Measurements from ENCODE around the gene MEG3. TPM values are rescaled to one million over a fixed set of nuclear protein-coding genes. Genes with fewer than 3 reads are reported as not detected.

Gene MEG3
- total RNA-seq, 3 donors from 2014 or later (not counting 1 experiment from before 2014, with no cell fraction given) = 1.0 to 6.6 (median 1.9) TPM

- no peaks in the 10 kb centered on the region for H3K36me3 Mint-ChIP-seq
- intact Hi-C loops (cut with micrococcal nuclease) = no loop called here
- no peaks in the 10 kb centered on the region for H3K9me3 Mint-ChIP-seq
- no peak overlapping the region for H3K4me3 Mint-ChIP-seq
- Histone ChIP-seq H3K4me1 (ENCODE audit: control insufficient read depth, insufficient read depth, low read length) (no peaks in the 10 kb centered on the region), H3K27ac (ENCODE audit: low read length) (no peak overlapping the region), H3K4me3 (ENCODE audit: low read length) (no peak overlapping the region), H3K36me3 (ENCODE audit: control insufficient read depth, insufficient read depth, low read length) (no peaks in the 10 kb centered on the region), H3K9me3 (ENCODE audit: control insufficient read depth, insufficient read depth, low read length) (no peaks in the 10 kb centered on the region), H3K27me3 (ENCODE audit: control insufficient read depth, insufficient read depth, low read length) (no peaks in the 10 kb centered on the region)
- no peak for TF ChIP-seq CTCF (IDR thresholded peaks at IDR 0.05)
- H3K27me3 Mint-ChIP-seq (ENCODE audit: low read depth in 2 of 2) = no peaks in the 10 kb centered on the region
- H3K27ac Mint-ChIP-seq = no peak overlapping the region
- DNase-seq = no peak
- H3K4me1 Mint-ChIP-seq = no peaks in the 10 kb centered on the region
- WGBS (ENCODE audit: insufficient coverage) = 96% methylated on average over 3 of the region's 3 CpGs
- no peak for ATAC-seq
Measured at GRCh38 chr14:100862277-100862676, 36.4 kb downstream of the MEG3 start.

- Mint-ChIP-seq H3K27me3 (ENCODE audit: low read depth in 2 of 2) (no peaks in the 10 kb centered on the region), H3K4me1 (no peaks in the 10 kb centered on the region), H3K36me3 (no peaks in the 10 kb centered on the region), H3K27ac (no peak overlapping the region), H3K4me3 (no peak overlapping the region), H3K9me3 (no peaks in the 10 kb centered on the region)
- Histone ChIP-seq H3K9me3 (ENCODE audit: control insufficient read depth, insufficient read depth, low read length) (no peaks in the 10 kb centered on the region), H3K4me1 (ENCODE audit: control insufficient read depth, insufficient read depth, low read length) (no peaks in the 10 kb centered on the region), H3K36me3 (ENCODE audit: control insufficient read depth, insufficient read depth, low read length) (no peaks in the 10 kb centered on the region), H3K4me3 (ENCODE audit: low read length) (no peak overlapping the region), H3K27me3 (ENCODE audit: control insufficient read depth, insufficient read depth, low read length) (no peaks in the 10 kb centered on the region), H3K27ac (ENCODE audit: low read length) (no peak overlapping the region)
- no peak for ATAC-seq
- no peak for DNase-seq
- no peak for TF ChIP-seq CTCF (IDR thresholded peaks at IDR 0.05)
- intact Hi-C loops (cut with micrococcal nuclease) = no loop called here
- 93% methylated on average over 2 of the region's 2 CpGs for WGBS (ENCODE audit: insufficient coverage)
Measured at GRCh38 chr14:100862793-100863192, 36.9 kb downstream of the MEG3 start.

GRCh38 chr14:100864206-100864605, 38.3 kb downstream of the MEG3 start:
- H3K27me3 Mint-ChIP-seq (ENCODE audit: low read depth in 2 of 2) = no peaks in the 10 kb centered on the region
- H3K36me3 ChIP-seq (ENCODE audit: control insufficient read depth, insufficient read depth, low read length) = no peaks in the 10 kb centered on the region
- H3K4me3 ChIP-seq (ENCODE audit: low read length) = no peak overlapping the region
- DNase-seq (no peak), ATAC-seq (no peak)
- WGBS (ENCODE audit: insufficient coverage) = 95% methylated on average over 10 of the region's 10 CpGs
- no peak for TF ChIP-seq CTCF (IDR thresholded peaks at IDR 0.05)
- H3K4me3 Mint-ChIP-seq = no peak overlapping the region
- no peaks in the 10 kb centered on the region for H3K4me1 ChIP-seq (ENCODE audit: control insufficient read depth, insufficient read depth, low read length)
- H3K9me3 Mint-ChIP-seq = no peaks in the 10 kb centered on the region
- H3K4me1 Mint-ChIP-seq = no peaks in the 10 kb centered on the region
- no peaks in the 10 kb centered on the region for H3K9me3 ChIP-seq (ENCODE audit: control insufficient read depth, insufficient read depth, low read length)
- H3K36me3 Mint-ChIP-seq = no peaks in the 10 kb centered on the region
- intact Hi-C loops (cut with micrococcal nuclease) = no loop called here
- no peak overlapping the region for H3K27ac ChIP-seq (ENCODE audit: low read length)
- no peaks in the 10 kb centered on the region for H3K27me3 ChIP-seq (ENCODE audit: control insufficient read depth, insufficient read depth, low read length)
- H3K27ac Mint-ChIP-seq = no peak overlapping the region

GRCh38 chr14:100864960-100865681, 39.2 kb downstream of the MEG3 start:
- Mint-ChIP-seq H3K4me3 (no peak overlapping the region), H3K27ac (no peak overlapping the region), H3K9me3 (no peaks in the 10 kb centered on the region), H3K36me3 (no peaks in the 10 kb centered on the region), H3K4me1 (no peaks in the 10 kb centered on the region), H3K27me3 (ENCODE audit: low read depth in 2 of 2) (no peaks in the 10 kb centered on the region)
- DNase-seq (no peak), ATAC-seq (no peak)
- WGBS (ENCODE audit: insufficient coverage) = 85% methylated on average over 9 of the region's 9 CpGs
- no peak for TF ChIP-seq CTCF (IDR thresholded peaks at IDR 0.05)
- H3K27me3 ChIP-seq (ENCODE audit: control insufficient read depth, insufficient read depth, low read length) = no peaks in the 10 kb centered on the region
- H3K9me3 ChIP-seq (ENCODE audit: control insufficient read depth, insufficient read depth, low read length) = no peaks in the 10 kb centered on the region
- no peaks in the 10 kb centered on the region for H3K4me1 ChIP-seq (ENCODE audit: control insufficient read depth, insufficient read depth, low read length)
- H3K27ac ChIP-seq (ENCODE audit: low read length) = no peak overlapping the region
- intact Hi-C loops (cut with micrococcal nuclease) = no loop called here
- H3K4me3 ChIP-seq (ENCODE audit: low read length) = no peak overlapping the region
- H3K36me3 ChIP-seq (ENCODE audit: control insufficient read depth, insufficient read depth, low read length) = no peaks in the 10 kb centered on the region

All from natural killer cell (primary cell).